Suprapubic skin (tissue), 4 donors: ENCODE measurements around the gene YARS2.

Experiments used
- CTCF ChIP-seq, 2 donors: fragments of 200-600 bp in 1 of 2; fragments of 450-650 bp in 1 of 2; sonication (generic) in 1 of 2; IDR thresholded peaks; one replicate each; pipeline ENCODE4 v1.5.1; 2016 to 2019; ENCODE audit warnings: antibody characterized with exemption in 2 of 2, mild to moderate bottlenecking in 1 of 2, moderate library complexity in 1 of 2
- EP300 ChIP-seq: sonication (generic); formaldehyde crosslinking; IDR thresholded peaks from one replicate; pipeline ENCODE4 v1.6.1; 2017; ENCODE audit warnings: antibody characterized with exemption
- POLR2A ChIP-seq, 2 donors: fragments of 450-650 bp; IDR thresholded peaks; one replicate each; pipeline ENCODE4 v1.6.1; 2017; ENCODE audit warnings: antibody characterized with exemption in 2 of 2, mild to moderate bottlenecking in 2 of 2, moderate library complexity in 2 of 2
- POLR2AphosphoS5 ChIP-seq, 3 donors: sonication (generic); formaldehyde crosslinking; IDR thresholded peaks; one replicate each; pipeline ENCODE4 v1.6.1; 2017; ENCODE audit warnings: antibody characterized with exemption in 3 of 3

GRCh38 chr12:32765906-32766305 lies 10.2 kb upstream of the YARS2 start:
- TF ChIP-seq POLR2A (IDR thresholded peaks at IDR 0.05) = no peak
- TF ChIP-seq CTCF (IDR thresholded peaks at IDR 0.05) = no peak
- TF ChIP-seq EP300 = no peak
- no peak for TF ChIP-seq POLR2AphosphoS5 (IDR thresholded peaks at IDR 0.05)
